Common myeloid progenitor, CD34-positive (primary cell): ENCODE results near the gene FALEC.

Experiments used
- CTCF ChIA-PET: fragments of 350-600 bp; sonication (Branson Sonifier 250); formaldehyde crosslinking; loops from one replicate; lab custom pipeline; 2021; ENCODE audit warnings: antibody characterized with exemption; lab: Charles Lee
- POLR2A ChIA-PET: fragments of 350-600 bp; sonication (Branson Sonifier 250); formaldehyde crosslinking; loops from one replicate; lab custom pipeline; 2021; ENCODE audit warnings: antibody characterized with exemption; lab: Charles Lee
- DNase-seq, 3 donors: peaks; one replicate each; pipeline versions ENCODE4 v3.0.0 to v3.0.0-alpha.2; 2013
- H3K27ac ChIP-seq, 2 experiments: 1 replicate in 1 of 2; 2 replicates in 1 of 2; pipeline ENCODE4 v1.7.0; 2013; ENCODE audit warnings: inconsistent platforms in 2 of 2, low read length in 2 of 2, mild to moderate bottlenecking in 2 of 2, low read depth in 1 of 2, moderate library complexity in 1 of 2; ENCODE audit not compliant: severe bottlenecking in 2 of 2, insufficient read depth in 1 of 2, poor library complexity in 1 of 2
- H3K27me3 ChIP-seq, 5 experiments: replicated peaks in 2 of 5; 1 replicate in 3 of 5; 2 replicates in 2 of 5; pipeline versions ENCODE4 v1.6.1 to v1.7.0; 2013; ENCODE audit warnings: low read length in 4 of 5, mild to moderate bottlenecking in 2 of 5, moderate library complexity in 2 of 5, inconsistent platforms in 1 of 5; ENCODE audit not compliant: insufficient read depth in 5 of 5, control insufficient read depth in 4 of 5
- H3K36me3 ChIP-seq, 4 experiments: 1 replicate in 2 of 4; 2 replicates in 2 of 4; pipeline versions ENCODE4 v1.6.1 to v1.7.0; 2013; ENCODE audit warnings: low read length in 3 of 4, control low read depth in 1 of 4, mild to moderate bottlenecking in 1 of 4; ENCODE audit not compliant: control insufficient read depth in 4 of 4, insufficient read depth in 4 of 4
- H3K4me1 ChIP-seq, 4 experiments: 1 replicate in 3 of 4; 2 replicates in 1 of 4; pipeline versions ENCODE4 v1.6.1 to v1.7.1; 2013; ENCODE audit warnings: low read length in 3 of 4, mild to moderate bottlenecking in 3 of 4, control low read depth in 1 of 4, inconsistent platforms in 1 of 4, moderate library complexity in 1 of 4; ENCODE audit not compliant: control insufficient read depth in 4 of 4, insufficient read depth in 4 of 4; ENCODE audit errors: control extremely low read depth in 1 of 4
- H3K4me3 ChIP-seq, 7 experiments: 1 replicate in 4 of 7; 2 replicates in 3 of 7; pipeline versions ENCODE4 v1.5.1 to v1.7.0; 2013; ENCODE audit warnings: mild to moderate bottlenecking in 7 of 7, low read length in 6 of 7, moderate library complexity in 6 of 7, inconsistent platforms in 2 of 7, low read depth in 2 of 7, control low read depth in 1 of 7; ENCODE audit not compliant: insufficient read depth in 4 of 7, control insufficient read depth in 1 of 7; ENCODE audit errors: extremely low read depth in 1 of 7
- H3K9me3 ChIP-seq, 5 experiments: 1 replicate in 4 of 5; 2 replicates in 1 of 5; pipeline versions ENCODE4 v1.6.1 to v1.7.1; 2013; ENCODE audit warnings: low read length in 4 of 5, mild to moderate bottlenecking in 2 of 5, inconsistent platforms in 1 of 5, low read depth in 1 of 5, moderate library complexity in 1 of 5; ENCODE audit not compliant: control insufficient read depth in 4 of 5, insufficient read depth in 2 of 5; ENCODE audit errors: control extremely low read depth in 1 of 5
- WGBS: methylation state at CpG from one replicate; pipeline ENCODE4 v1.1.5; 2013; ENCODE audit not compliant: insufficient coverage; 5-methylcytosine and 5-hydroxymethylcytosine counted together

The FALEC gene

GRCh38 chr1:150560011-150560438 is 44.5 kb downstream of the FALEC start:
- Histone ChIP-seq H3K4me3 (peak overlapping the region in 2 of 7 experiments; percentile 75 to 81), H3K27me3 (no peaks in the 10 kb centered on the region), H3K36me3 (peaks cover 4 to 27% (median 17%) of the 10 kb centered on the region in 4 experiments), H3K27ac (peak overlapping the region in 1 of 2 experiments; percentile 27), H3K9me3 (no peaks in the 10 kb centered on the region), H3K4me1 (peaks cover 18 to 73% (median 62%) of the 10 kb centered on the region in 4 experiments)
- POLR2A ChIA-PET, result interaction anchor here (0.6 to 5.1 kb wide), 5 partner anchors 13 to 94 kb away, joined by 3 to 77 read pairs (median 3); partner anchors contain the start of gene MCL1
- CTCF ChIA-PET, result interaction anchor here (0.6 to 12.3 kb wide), 21 partner anchors 13 to 780 kb away, joined by 3 to 152 read pairs (median 5); partner anchors contain the start of genes ADAMTSL4, ECM1, ENSA and FALEC
- 45% methylated on average over 6 of the region's 9 CpGs for WGBS
- peak; percentile 62 to 76 (median 70) for DNase-seq

- Histone ChIP-seq H3K4me3 (peak overlapping the region; percentile 48 to 81 (median 75)), H3K4me1 (peaks cover 23 to 78% (median 68%) of the 10 kb centered on the region in 4 experiments), H3K27me3 (no peaks in the 10 kb centered on the region), H3K9me3 (no peaks in the 10 kb centered on the region), H3K27ac (peak overlapping the region; percentile 94 to 97), H3K36me3 (peaks cover 2 to 22% (median 12%) of the 10 kb centered on the region in 4 experiments)
- CTCF ChIA-PET, result interaction anchor here (0.6 to 12.3 kb wide), 28 partner anchors 14 to 780 kb away, joined by 3 to 152 read pairs (median 4); partner anchors contain the start of genes ADAMTSL4, ECM1, ENSA and FALEC
- peak; percentile 84 to 89 (median 89) for DNase-seq
- 7% methylated on average over 14 of the region's 17 CpGs for WGBS
- POLR2A ChIA-PET, result interaction anchor here (0.6 to 5.1 kb wide), 7 partner anchors 8 to 73 kb away, joined by 3 to 77 read pairs (median 5); partner anchors contain the start of genes MCL1 and TARS2
Measured at GRCh38 chr1:150560576-150561253, 45.2 kb downstream of the FALEC start.

- POLR2A ChIA-PET, result interaction anchor here (0.6 to 5.1 kb wide), 10 partner anchors 9 to 74 kb away, joined by 3 to 77 read pairs (median 4); partner anchors contain the start of genes ENSA, FALEC, MCL1 and TARS2
Measured at GRCh38 chr1:150561254-150561973, 45.9 kb downstream of the FALEC start.

GRCh38 chr1:150561974-150562445 is 46.5 kb downstream of the FALEC start:
- no peaks in the 10 kb centered on the region for H3K27me3 ChIP-seq
- peak overlapping the region; percentile 48 to 81 (median 75) for H3K4me3 ChIP-seq
- peak overlapping the region; percentile 94 to 97 for H3K27ac ChIP-seq
- WGBS, result 0% methylated on average over 16 of the region's 18 CpGs
- H3K4me1 ChIP-seq, result peaks cover 34 to 90% (median 80%) of the 10 kb centered on the region in 4 experiments
- POLR2A ChIA-PET, result interaction anchor here (0.8 to 5.1 kb wide), 7 partner anchors 11 to 67 kb away, joined by 3 to 77 read pairs (median 6); partner anchors contain the start of genes ENSA, FALEC and MCL1
- no peaks in the 10 kb centered on the region for H3K9me3 ChIP-seq
- CTCF ChIA-PET, result interaction anchor here (1.0 to 12.3 kb wide), 8 partner anchors 11 to 73 kb away, joined by 3 to 152 read pairs (median 5); partner anchors contain the start of gene MCL1
- H3K36me3 ChIP-seq, result peaks cover 0 to 15% (median 6%) of the 10 kb centered on the region in 4 experiments
- DNase-seq, result peak; percentile 87 to 95 (median 92)

More at GRCh38 chr1:150561254-150561973, 45.9 kb downstream of the FALEC start:
- CTCF ChIA-PET, result interaction anchor here (0.6 to 12.3 kb wide), 28 partner anchors 10 to 779 kb away, joined by 3 to 152 read pairs (median 5); partner anchors contain the start of genes ADAMTSL4, ENSA, FALEC and MCL1
- Histone ChIP-seq H3K36me3 (peaks cover 0 to 15% (median 6%) of the 10 kb centered on the region in 4 experiments), H3K4me1 (peaks cover 28 to 84% (median 74%) of the 10 kb centered on the region in 4 experiments), H3K4me3 (peak overlapping the region; percentile 48 to 81 (median 75)), H3K27me3 (no peaks in the 10 kb centered on the region), H3K9me3 (no peaks in the 10 kb centered on the region), H3K27ac (peak overlapping the region; percentile 94 to 97)
- peak; percentile 63 to 80 (median 69) for DNase-seq
- 0% methylated on average over 27 of the region's 32 CpGs for WGBS

GRCh38 chr1:150562446-150563339 is 47.1 kb downstream of the FALEC start:
- ChIA-PET POLR2A (interaction anchor here (0.8 to 5.1 kb wide), 7 partner anchors 11 to 67 kb away, joined by 3 to 77 read pairs (median 6); partner anchors contain the start of genes ENSA, FALEC and MCL1), CTCF (interaction anchor here (1.0 to 12.3 kb wide), 8 partner anchors 12 to 74 kb away, joined by 3 to 152 read pairs (median 5); partner anchors contain the start of gene MCL1)
- H3K4me3 ChIP-seq, result peak overlapping the region in 6 of 7 experiments; percentile 34 to 81 (median 77)
- H3K27ac ChIP-seq, result peak overlapping the region; percentile 94 to 97
- DNase-seq, result peak in 2 of 3 donors; percentile 67 to 73
- H3K27me3 ChIP-seq, result no peaks in the 10 kb centered on the region
- H3K4me1 ChIP-seq, result peaks cover 35 to 97% (median 87%) of the 10 kb centered on the region in 4 experiments
- H3K36me3 ChIP-seq, result peaks cover 0 to 8% (median 4%) of the 10 kb centered on the region in 4 experiments
- WGBS, result 20% methylated on average over 2 of the region's 4 CpGs
- no peaks in the 10 kb centered on the region for H3K9me3 ChIP-seq
